GM23248 (cell line): Measurements from ENCODE around the gene PSMA8.

Experiments
- EZH2 ChIP-seq: fragments of 200-600 bp; sonication (generic); IDR thresholded peaks from 2 replicates; pipeline ENCODE4 v1.6.1; 2018; ENCODE audit warnings: antibody characterized with exemption, mild to moderate bottlenecking; ENCODE audit not compliant: insufficient read depth, poor library complexity, severe bottlenecking
- EZH2phosphoT487 ChIP-seq: fragments of 200-600 bp; sonication (generic); IDR thresholded peaks from 2 replicates; pipeline ENCODE4 v1.6.1; 2018; ENCODE audit warnings: antibody characterized with exemption, moderate library complexity, mild to moderate bottlenecking, low read depth; ENCODE audit not compliant: insufficient read depth

DNA sequence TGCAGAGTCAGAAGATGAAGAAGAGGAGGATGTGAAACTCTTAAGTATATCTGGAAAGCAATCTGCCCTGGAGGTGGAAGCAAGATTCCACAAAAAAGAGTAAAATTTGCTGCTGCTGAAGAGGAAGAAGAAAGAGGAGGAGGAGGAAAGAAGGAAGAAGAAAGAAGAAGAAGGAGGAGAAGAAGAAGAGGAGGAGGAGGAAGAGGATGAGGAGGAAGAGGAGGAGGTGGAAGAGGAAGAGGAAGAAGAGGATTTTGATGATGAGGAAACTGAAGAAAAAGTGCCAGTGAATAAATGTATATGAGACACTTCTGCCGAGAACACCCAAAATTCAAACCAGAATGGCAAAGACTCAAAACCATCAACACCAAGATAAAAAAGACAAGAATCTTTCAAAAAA, 71.6 kb downstream of the PSMA8 start:
- TF ChIP-seq EZH2 (no peak), EZH2phosphoT487 (no peak)
